Measurements from ENCODE around the gene C11orf52.

GRCh38 chr11:111910676-111911562, 7.8 kb upstream of the C11orf52 start:
- TF ChIP-seq CTCF (IDR thresholded peaks at IDR 0.05; ENCODE audit: poor library complexity, severe bottlenecking) (no peak), POLR2AphosphoS5 (IDR thresholded peaks at IDR 0.05) (no peak), TAF1 (IDR thresholded peaks at IDR 0.05; ENCODE audit: low read depth) (no peak), EP300 (conservative IDR thresholded peaks at IDR 0.05; ENCODE audit: poor library complexity, severe bottlenecking) (no peak), RAD21 (conservative IDR thresholded peaks at IDR 0.05) (no peak), EZH2 (IDR thresholded peaks at IDR 0.05; ENCODE audit: borderline replicate concordance, insufficient read depth, low read length, poor library complexity, severe bottlenecking) (no peak), REST (IDR thresholded peaks at IDR 0.05; ENCODE audit: borderline replicate concordance) (no peak), MXI1 (conservative IDR thresholded peaks at IDR 0.05; ENCODE audit: poor library complexity, severe bottlenecking) (no peak), SMC3 (conservative IDR thresholded peaks at IDR 0.05; ENCODE audit: poor library complexity) (no peak)

All from neural cell (in vitro differentiated cells).